Pons (tissue), 1 donor: Measurements from ENCODE around the gene CELF1.
A peak's percentile ranks its signal among the peaks of the same experiment; 100 is the strongest.
"Not testable (repeated sequence)": the region's sequence is repeated elsewhere in the genome, so short reads cannot be mapped to it uniquely, and the experiment has no call there.

ENCODE experiments used
- DNase-seq: peaks from one replicate; pipeline ENCODE4 v3.0.0-alpha.2; 2016; ENCODE audit warnings: low spot score

The CELF1 gene

GRCh38 chr11:47573321-47573720 is 20.4 kb upstream of the CELF1 start:
- peak; percentile 60 for DNase-seq

- DNase-seq: no peak
Observed at GRCh38 chr11:47572715-47573255, 19.9 kb upstream of the CELF1 start.

- no peak for DNase-seq
Observed at GRCh38 chr11:47571895-47572294, 19.0 kb upstream of the CELF1 start.

DNA sequence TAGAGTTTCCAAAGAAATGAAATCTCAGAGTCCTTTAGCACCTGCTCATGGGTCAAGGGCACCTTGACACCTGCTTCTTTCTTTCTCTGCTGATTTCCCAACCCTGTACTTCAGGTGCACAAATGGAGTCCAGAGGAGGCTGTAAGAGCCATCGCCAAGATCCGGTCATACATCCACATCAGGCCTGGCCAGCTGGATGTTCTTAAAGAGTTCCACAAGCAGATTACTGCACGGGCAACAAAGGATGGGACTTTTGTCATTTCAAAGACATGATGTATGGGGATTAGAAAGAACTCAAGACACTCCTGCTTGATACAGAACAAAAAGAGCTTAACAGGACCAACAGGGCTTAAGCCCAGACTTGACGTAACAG is 18.4 kb upstream of the CELF1 start:
- DNase-seq: no peak

GRCh38 chr11:47570651-47571356 is 17.9 kb upstream of the CELF1 start:
- no peak for DNase-seq

DNA sequence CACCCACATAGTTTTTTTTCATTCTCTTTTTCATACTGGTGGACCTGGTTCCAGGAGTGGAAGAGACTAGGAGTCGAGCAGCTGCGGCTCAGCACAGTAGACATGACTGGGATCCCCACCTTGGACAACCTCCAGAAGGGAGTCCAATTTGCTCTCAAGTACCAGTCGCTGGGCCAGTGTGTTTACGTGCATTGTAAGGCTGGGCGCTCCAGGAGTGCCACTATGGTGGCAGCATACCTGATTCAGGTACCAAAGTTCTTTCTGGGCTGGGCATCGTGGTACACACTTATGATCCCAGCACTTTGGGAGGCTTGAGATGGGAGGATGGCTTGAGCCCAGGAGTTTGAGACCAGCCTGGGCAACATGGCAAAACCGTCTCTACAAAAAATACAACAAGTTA is 16.7 kb upstream of the CELF1 start:
- no peak for DNase-seq

DNA sequence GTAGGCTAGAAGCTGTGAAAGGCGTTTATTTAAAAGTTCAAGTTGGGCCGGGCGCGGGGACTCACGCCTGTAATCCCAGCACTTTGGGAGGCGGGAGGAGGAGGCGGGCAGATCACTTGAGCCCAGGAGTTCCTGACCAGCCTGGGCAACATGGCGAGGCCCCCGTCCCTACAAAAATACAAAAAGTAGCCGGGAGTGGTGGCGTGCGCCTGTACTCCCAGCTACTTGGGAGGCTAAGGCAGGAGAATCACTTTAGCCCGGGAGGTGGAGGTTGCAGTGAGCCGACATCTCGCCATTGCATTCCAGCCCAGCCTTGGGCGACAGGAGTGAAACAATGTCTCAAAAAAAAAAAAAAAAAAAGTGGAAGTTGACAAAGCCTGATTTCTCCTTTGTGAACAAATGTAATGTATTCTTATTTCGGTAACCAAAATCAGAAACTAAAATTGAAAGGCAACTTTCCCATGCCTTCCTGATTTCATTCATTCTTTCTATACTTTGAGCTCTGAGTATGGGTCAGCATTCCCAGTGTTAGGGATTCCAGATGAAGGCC is 13.3 kb upstream of the CELF1 start:
- DNase-seq: no peak

GRCh38 chr11:47565340-47566148 is 12.6 kb upstream of the CELF1 start, which contains the start of gene PTPMT1:
TSS of gene PTPMT1 (plus strand) at chr11:47565599. CDS start at chr11:47565623, 24 bp downstream.
- no peak for DNase-seq

DNA sequence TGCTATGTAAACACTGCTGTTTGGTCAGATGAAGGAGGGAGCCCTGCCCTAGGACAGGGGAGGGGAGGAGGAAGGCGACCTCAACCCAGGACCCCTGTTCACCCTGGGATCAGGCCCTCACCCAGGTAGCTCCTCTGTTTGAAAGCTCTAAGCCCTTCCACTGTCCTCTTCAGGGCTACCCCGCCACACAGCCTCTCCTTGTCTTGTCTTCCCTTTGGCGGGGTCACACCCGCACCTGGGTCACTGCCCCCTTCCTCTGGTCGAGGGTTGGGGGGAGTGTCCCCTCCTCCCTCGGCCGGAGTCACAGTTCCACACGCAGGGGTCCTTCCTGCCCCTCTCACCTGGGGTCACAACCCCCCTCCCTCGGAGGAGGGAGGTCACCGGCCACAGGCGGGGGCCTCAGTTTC is 12.0 kb upstream of the CELF1 start:
- no peak for DNase-seq

GRCh38 chr11:47564366-47564765 is 11.4 kb upstream of the CELF1 start:
- DNase-seq: not testable (repeated sequence)

GRCh38 chr11:47562393-47562792 is 9.5 kb upstream of the CELF1 start:
- DNase-seq: not testable (repeated sequence)

GRCh38 chr11:47560426-47560825 is 7.5 kb upstream of the CELF1 start:
- no peak for DNase-seq

GRCh38 chr11:47558695-47559094 is 5.8 kb upstream of the CELF1 start:
- no peak for DNase-seq

DNA sequence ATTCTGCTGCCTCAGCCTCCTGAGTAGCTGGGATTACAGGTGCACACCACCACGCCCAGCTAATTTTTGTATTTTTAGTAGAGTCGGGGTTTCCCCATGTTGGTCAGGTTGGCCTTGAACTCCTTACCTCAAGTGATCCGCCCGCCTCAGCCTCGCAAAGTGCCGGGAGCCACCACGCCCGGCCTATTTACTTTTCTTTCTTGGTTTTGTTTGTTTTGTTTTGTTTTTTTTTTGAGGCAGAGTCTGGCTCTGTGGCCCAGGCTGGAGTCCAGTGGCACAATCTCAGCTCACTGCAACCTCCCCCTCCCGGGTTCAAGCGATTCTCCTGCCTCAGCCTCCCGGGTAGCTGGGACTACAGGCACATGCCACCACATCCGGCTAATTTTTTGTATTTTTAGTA is 4.1 kb upstream of the CELF1 start:
- DNase-seq: not testable (repeated sequence)

DNA sequence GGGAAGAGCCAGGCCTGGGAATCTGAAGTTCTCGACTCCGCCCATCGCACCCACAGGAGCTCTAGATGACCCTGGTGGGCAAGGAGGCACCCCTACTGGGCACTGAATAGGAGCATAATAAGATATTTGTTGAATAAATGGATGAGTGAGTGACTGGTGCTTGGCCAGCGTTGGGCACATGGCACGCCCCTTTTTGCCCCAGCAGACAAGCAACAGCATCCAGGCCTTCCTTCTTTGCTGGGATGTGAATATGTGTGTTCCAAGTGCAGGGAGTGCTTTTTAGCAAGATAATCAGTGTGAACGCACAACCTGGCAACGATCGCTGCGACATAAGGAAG is 443 bp upstream of the CELF1 start:
- DNase-seq: no peak

GRCh38 chr11:47552056-47552565 is 821 bp downstream of the CELF1 start:
- no peak for DNase-seq

DNA sequence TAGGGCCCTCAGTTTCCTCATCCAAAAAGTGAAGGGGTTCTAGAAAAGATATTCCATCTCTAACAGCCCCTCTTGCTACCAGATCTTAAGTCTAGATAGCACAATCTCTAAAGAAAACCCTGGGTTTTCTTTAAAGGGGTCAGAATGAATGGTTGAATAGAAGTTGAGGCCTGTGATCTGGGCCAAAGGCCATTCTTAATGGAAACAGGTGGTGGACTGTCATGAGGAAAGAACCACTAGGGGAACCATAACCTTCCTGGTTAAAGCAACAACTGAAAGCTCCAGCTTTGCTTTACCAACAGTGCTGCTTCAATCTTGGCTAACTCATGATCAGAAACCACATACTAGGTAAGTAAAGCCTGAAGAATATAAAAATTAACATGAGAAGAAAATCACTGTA is 1.8 kb downstream of the CELF1 start:
- no peak for DNase-seq

DNA sequence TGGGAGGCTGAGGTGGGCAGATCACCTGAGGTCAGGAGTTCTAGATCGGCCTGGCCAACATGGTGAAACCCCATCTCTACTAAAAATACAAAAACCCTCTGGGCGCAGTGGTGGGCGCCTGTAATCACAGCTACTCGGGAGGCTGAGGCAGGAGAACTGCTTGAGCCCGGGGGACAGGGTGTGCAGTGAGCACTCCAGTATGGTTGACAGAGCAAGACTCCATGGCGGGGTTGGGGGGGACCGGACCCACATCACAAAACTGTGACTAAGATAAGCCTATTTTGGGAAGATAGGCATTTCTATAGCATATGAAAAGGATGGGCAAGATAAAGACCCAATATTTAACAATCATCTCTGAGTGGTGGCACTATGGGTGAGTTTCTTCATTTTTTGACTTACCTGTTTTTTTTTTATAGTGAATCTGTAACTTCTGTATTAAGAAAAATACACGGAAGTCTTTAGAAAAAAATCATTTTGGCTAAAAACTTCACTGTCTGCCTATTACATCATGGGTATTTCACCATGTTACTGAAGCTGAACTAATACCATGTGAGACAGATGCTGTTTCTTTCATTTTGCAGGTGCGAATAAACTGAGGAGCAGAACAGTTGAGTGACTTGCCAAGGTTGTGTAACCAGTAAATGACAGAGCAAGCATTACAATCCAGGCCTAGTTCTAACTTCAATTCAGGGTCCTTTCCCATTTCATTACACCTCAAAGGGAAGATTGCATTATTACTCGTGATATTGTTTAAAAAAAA is 2.5 kb downstream of the CELF1 start:
- no peak for DNase-seq

GRCh38 chr11:47546274-47546673 is 6.7 kb downstream of the CELF1 start:
- DNase-seq: not testable (repeated sequence)

DNA sequence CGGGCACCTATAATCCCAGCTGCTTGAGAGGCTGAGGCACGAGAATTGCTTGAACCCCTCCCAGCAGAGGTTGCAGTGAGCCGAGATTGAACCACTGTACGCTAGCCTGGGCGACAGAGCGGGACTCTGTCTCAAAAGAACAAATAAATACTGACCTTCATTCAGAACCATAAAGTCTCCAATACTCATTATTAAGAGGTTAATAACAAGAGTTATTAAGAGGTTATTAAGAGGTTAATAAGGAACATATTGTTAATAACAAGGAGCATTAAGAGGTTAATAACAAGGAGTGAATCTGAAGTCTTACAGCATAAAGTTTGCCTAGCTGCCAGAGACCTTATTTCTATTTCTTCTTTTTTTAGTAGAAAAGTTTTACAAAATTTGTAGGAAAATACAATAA is 7.6 kb downstream of the CELF1 start:
- DNase-seq: no peak

DNA sequence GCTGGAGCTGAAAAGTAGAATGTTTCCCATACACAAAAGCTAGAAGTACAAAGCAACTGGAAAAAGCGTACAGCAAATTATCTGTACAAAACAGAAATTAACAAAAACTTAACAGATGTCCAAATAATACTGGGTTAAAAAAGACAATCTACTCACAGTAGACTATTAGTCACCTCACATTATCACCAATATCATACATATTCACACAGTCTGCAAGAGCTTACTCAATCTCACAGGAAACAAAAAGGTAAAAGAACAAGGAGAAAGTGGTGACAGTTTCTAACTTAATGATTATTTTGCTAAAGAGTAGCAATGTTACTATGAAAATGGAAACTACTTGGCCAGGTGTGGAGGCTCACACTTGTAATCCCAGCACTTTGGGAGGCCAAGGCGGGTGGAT is 11.9 kb downstream of the CELF1 start:
- no peak for DNase-seq

GRCh38 chr11:47539681-47540039 is 13.3 kb downstream of the CELF1 start:
- DNase-seq: no peak
